Stimulated activated CD4-positive, alpha-beta T cell treated with anti-CD3 and anti-CD28 coated beads, Interleukin-2, amount 100 ng/mL, for 24 hours (primary cell): ENCODE results near the gene TMEM39B.
"Not testable (repeated sequence)": the region's sequence is repeated elsewhere in the genome, so short reads cannot be mapped to it uniquely, and the experiment has no call there.

Source experiments
- DNase-seq, 2 donors: peaks; one replicate each; pipeline ENCODE4 v3.0.0-alpha.2; 2020

The TMEM39B gene

GRCh38 chr1:32113436-32113835, 40.7 kb downstream of the TMEM39B start:
- DNase-seq = not testable (repeated sequence)

- DNase-seq = no peak
Measured at GRCh38 chr1:32114420-32114819, 41.7 kb downstream of the TMEM39B start.

- no peak for DNase-seq
Measured at GRCh38 chr1:32115496-32115895, 42.8 kb downstream of the TMEM39B start.

GRCh38 chr1:32116531-32116930, 43.8 kb downstream of the TMEM39B start:
- DNase-seq = no peak

GRCh38 chr1:32122151-32122550, 49.4 kb downstream of the TMEM39B start:
- DNase-seq = no peak

- not testable (repeated sequence) for DNase-seq
Measured at GRCh38 chr1:32123361-32123760, 50.6 kb downstream of the TMEM39B start.

- no peak for DNase-seq
Measured at GRCh38 chr1:32125313-32125712, 52.6 kb downstream of the TMEM39B start.

GRCh38 chr1:32126770-32127169, 54.0 kb downstream of the TMEM39B start:
- no peak for DNase-seq

GRCh38 chr1:32127409-32128198, 54.9 kb downstream of the TMEM39B start:
- no peak for DNase-seq

GRCh38 chr1:32128479-32128878, 55.7 kb downstream of the TMEM39B start:
- no peak for DNase-seq

GRCh38 chr1:32128964-32129363, 56.2 kb downstream of the TMEM39B start:
- DNase-seq = no peak

- DNase-seq = not testable (repeated sequence)
Measured at GRCh38 chr1:32133950-32134280, 61.2 kb downstream of the TMEM39B start.

GRCh38 chr1:32137111-32137510, 64.4 kb downstream of the TMEM39B start:
- no peak for DNase-seq

GRCh38 chr1:32138965-32139364, 66.2 kb downstream of the TMEM39B start:
- DNase-seq = no peak

GRCh38 chr1:32142446-32143301, 69.9 kb downstream of the TMEM39B start:
- no peak for DNase-seq

- DNase-seq = not testable (repeated sequence)
Measured at GRCh38 chr1:32143302-32143695, 70.6 kb downstream of the TMEM39B start.

- DNase-seq = no peak
Measured at GRCh38 chr1:32144033-32144432, 71.3 kb downstream of the TMEM39B start.

- not testable (repeated sequence) for DNase-seq
Measured at GRCh38 chr1:32147799-32148198, 75.1 kb downstream of the TMEM39B start.

GRCh38 chr1:32150847-32151246, 78.1 kb downstream of the TMEM39B start:
- no peak for DNase-seq

- no peak for DNase-seq
Measured at GRCh38 chr1:32151319-32151787, 78.6 kb downstream of the TMEM39B start.
